GM19468 (cell line): ENCODE data around the gene ASCC2.
"Not testable (repeated sequence)": the region's sequence is repeated elsewhere in the genome, so short reads cannot be mapped to it uniquely, and the experiment has no call there.

Source experiments
- ATAC-seq: cut with Tn5 transposase; IDR thresholded peaks from one replicate; pipeline ENCODE4 v1.9.1; 2021; ENCODE audit warnings: mild to moderate bottlenecking, moderate library complexity, moderate number of reproducible peaks; ENCODE audit not compliant: unreplicated experiment; ENCODE audit errors: extremely low read depth

ASCC2 gene

DNA sequence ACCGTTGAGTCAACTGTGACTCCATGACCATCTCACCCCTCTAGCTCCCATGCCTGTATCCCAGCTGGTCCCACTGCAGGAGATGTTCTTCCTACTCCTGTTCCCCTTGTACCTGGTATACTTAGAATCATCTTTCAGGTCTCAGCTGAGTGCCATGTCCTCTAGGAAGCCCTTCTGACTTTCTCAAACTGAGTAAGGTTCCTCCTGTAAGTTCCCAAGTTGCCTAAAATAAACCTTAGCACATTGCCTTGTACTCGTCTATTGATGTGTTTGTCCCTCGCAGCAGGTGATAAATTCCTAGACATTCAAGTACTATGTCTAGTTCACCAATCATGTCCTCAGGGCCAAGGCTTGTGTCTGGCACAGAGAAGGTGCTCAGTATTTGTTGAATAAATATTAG, 18.4 kb upstream of the ASCC2 start:
- ATAC-seq, result no peak

DNA sequence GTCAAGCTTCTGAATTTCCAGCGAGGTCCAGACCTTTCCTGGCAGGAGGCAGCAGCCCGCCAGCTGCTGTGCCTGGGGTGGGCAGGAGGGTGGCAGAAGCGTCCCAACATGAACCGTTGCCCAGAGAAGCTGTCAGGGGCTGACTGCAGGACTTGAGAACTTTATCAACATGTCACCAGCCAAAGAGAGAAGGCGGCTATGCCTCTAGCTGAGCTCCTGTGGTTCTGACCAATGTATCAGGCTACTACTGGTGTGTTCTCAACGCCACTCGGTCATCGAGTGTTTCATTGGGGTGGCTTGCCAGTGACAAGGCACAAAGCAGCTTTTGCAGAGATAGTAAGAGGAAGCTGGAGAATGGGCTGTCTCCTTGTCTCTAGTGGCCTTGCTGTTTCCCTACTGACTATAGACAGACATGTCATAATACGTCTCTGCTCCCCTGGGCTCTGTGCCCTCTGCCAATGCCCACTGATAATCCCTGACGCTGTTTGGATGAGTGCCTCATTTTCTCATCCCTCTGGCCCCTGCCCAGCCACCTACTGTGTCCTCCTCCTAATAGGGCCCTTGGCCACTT, 17.6 kb upstream of the ASCC2 start:
- no peak for ATAC-seq

DNA sequence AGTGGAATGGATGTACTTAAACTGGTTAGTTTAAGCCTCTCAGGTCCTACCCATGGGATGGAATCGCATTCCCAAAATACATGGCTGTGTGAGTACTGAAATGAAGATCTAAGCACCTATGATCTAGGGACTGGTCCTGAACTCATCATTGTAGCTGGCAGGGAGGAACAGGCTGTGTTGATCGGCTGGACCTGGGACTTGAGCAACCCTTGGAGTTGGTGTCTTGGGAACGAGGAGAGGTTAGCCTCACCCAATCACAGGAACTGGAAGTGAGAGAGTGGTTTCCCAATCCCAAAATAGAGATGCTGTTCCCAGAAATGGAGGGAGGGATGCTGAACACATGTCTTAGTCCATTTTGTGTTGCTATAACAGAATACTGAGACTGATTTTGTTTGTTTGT, 16.4 kb upstream of the ASCC2 start:
- no peak for ATAC-seq

DNA sequence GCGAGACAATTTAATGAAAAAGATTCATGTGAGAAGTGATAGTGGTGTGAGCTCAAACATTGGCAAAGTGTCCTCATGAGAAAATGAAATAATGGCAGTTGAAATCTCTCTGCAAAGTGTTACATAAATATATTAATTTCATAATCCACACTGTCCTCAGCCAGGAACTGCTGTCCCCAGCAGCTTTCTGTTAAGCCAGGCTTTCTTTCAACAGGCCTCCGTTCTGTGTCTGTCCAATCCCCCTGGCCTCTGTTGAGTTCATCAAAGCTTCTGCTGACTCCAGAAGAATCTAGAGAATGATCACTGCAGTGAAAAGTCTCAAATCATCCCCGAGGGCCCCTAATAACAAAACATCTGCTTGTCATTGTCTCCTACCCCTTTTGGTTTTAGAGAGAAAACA, 10.0 kb upstream of the ASCC2 start:
- no peak for ATAC-seq

DNA sequence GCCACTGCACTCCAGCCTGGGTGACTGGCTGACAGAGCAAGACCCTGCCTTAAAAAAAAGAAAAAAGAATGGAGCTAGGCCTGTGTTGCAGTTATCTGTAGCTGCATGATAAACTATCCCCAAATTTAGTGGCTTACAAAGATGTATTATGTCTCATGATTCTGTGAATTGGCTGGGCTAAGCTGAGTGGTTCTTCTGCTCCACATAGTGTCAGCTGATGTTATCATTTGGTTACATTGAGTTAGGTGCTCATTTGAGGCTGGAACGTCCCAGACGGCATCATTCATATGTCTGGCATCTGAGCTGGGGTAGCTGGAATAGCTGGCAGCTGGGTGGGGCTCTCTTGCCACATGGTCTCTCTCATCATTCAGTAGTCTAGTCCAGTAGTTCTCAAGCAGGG, 8.2 kb upstream of the ASCC2 start:
- no peak for ATAC-seq

DNA sequence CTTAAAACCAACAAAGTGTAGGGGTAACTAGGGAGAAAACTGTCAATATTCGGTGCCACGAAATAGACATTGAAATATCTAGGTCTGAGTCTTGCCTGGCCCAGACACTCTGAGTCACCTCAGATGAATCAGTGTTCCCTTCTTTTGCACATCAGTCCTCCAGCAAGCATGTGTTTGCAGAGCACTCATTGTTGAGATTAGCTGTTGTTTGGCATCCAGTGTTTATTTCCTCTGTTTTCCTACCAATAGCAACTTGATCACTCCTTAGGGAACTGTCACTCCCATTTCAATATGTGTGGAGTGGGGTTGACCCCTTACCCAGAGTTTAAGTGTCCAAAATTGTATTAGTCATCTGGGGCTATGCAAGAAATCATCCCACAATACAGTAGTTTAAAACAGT, 4.7 kb upstream of the ASCC2 start:
- ATAC-seq, result no peak

DNA sequence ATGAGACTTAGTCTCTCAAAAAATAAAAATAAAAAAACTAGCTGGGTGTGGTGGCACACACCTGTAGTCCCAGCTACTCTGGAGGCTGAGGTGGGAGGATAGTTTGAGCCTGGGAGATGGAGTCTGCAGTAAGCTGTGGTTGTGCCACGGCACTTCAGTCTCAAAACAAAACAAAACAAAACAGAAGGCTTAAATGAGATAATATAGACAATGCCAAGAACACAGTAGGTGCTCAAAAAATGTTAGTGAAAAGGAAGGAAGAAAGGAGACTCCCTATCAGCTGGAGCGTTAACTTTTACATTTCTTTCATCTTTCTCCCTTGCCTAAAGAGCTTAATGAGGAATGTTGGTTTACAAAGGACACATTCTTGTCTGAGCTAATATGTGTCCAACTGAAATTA, 4.1 kb upstream of the ASCC2 start:
- ATAC-seq, result no peak

DNA sequence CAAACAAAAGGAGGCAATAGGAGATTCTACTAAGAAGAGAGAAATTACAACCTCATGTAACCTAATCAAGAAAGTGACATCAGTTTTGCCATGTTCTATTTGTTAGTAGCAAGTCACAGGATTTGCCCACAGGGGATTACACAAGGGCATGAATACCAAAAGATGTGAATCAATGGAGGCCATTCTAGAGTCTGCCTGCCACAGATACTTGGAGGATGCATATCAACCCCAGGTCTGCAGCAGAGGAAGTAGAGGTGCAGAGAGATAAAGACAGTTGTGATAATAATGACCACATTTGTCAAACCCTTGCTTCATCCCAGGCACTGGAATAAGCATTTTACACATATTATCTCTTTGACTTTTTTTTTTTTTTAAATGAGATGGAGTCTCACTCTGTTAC, 2.4 kb upstream of the ASCC2 start:
- ATAC-seq, result no peak

DNA sequence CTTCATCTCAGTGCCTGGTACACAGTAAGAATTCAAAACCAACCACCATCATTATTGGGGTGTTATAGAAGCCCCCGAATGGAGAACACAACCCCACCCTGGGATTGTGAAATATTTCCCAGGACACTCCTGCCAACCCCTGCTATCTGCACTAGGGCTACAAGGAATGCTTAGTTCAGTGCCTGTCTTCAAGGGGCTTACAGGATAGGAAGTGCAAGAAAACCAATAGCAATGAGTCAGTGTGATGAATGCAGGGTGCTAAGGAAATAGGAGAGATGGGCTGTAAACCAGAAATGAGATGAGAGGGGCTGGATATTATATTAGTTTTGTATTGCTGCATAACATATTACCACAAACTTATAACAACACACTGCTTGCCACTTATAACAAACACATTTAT, 965 bp upstream of the ASCC2 start:
- no peak for ATAC-seq

DNA sequence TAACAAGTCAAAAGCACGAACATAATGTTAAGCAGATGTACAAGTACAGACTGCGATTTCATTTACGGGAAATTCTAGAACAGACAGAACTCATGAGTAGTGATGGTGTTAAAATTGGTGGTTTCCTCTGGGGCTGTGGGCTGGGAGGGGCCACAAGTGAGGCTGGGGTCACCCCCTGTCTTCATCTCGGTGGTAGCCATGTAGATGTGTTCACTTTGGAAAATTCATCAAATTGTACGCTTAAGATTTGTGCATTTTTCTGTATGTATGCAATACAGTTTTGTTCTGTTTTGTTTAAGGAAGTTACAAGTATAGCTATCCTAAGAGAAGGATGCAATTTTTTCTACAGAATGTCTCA, 504 bp upstream of the ASCC2 start:
- ATAC-seq, result no peak

DNA sequence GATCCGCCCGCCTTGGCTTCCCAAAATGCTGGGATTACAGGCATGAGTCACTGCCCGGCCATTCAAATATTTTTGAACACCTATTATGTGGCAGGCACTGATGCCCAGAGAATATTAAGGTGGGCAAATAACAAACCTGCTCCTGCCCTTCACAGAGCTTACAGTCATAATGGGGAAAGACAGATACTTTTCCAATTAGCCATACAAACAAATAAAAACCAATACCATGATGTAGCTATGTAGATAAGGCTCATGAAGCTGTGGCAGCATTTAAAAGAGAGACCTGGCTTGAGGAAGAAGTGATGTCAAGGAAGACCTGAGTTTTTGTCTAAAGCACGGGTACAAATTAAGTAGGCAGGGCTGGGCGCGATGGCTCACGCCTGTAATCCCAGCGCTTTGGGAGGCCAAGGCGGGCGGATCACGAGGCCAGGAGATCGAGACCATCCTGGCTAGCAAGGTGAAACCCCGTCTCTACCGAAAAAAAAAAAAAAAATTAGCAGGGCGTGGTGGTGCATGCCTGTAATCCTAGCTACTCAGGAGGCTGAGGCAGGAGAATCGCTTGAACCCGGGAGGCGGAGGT, 1.2 kb downstream of the ASCC2 start:
- not testable (repeated sequence) for ATAC-seq

DNA sequence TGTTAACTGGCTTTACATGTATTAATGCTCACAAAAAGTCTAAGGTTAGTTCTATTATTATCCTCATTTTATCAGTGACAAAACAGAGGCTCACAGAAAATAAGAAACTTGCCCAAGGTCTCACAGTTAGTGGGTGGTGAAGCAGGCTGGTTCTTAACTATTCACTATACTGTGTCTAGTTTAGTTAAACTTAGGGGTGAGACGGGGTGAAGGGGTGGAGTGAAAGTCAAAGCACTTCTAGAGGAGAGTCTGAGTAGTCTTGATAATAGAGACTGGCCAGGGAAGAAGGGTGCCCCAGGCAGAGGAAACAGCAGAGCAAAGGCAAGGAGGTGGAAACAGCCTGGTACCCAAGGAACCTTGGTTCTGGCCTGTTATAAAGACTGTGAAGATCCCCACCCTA, 4.0 kb downstream of the ASCC2 start:
- no peak for ATAC-seq

DNA sequence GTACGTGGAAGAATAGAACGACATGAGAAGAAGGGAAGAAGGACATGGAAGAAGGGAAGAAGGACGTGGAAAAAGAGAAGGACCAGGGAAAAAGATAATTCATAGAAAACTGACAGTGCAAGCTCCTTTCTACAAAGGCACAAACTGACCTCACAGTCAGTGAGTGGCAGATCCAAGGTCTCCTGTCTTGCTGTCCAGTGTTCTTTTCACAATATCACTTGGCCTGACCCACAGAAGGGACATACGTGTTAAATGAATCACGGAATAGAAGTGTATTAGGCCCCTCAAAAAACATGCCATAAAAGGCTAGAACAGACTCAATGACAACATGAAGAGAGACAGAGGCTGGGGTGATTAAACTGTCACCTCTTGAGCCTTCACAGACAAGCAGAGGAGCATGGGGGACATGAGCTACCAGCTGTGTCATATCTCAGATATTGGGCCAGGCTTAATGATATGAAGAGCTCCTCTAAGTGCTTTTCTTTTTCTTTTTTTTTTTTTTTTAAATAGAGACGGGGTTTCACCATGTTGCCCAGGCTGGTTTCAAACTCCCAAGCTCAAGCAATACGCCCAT, 4.6 kb downstream of the ASCC2 start:
- ATAC-seq, result no peak

DNA sequence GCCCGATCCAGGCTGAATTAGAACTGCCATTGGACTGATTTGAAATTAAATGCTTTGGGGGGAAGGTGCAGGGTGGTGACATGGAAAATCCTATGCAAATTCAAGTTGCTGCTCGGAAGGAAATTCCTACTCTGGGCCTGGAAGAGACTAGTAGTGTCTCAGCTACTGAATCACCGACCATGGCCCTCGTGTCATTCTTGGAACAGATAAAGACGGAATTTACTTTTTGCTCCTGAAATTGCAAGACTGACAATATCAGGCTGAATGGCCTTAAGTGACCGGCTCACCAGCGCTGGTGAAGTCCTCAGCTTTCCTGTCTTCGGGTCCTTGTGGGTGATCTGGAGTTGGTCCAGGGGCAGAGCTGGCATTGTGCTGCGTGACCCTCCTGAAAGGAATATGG, 6.1 kb downstream of the ASCC2 start:
- ATAC-seq, result no peak

DNA sequence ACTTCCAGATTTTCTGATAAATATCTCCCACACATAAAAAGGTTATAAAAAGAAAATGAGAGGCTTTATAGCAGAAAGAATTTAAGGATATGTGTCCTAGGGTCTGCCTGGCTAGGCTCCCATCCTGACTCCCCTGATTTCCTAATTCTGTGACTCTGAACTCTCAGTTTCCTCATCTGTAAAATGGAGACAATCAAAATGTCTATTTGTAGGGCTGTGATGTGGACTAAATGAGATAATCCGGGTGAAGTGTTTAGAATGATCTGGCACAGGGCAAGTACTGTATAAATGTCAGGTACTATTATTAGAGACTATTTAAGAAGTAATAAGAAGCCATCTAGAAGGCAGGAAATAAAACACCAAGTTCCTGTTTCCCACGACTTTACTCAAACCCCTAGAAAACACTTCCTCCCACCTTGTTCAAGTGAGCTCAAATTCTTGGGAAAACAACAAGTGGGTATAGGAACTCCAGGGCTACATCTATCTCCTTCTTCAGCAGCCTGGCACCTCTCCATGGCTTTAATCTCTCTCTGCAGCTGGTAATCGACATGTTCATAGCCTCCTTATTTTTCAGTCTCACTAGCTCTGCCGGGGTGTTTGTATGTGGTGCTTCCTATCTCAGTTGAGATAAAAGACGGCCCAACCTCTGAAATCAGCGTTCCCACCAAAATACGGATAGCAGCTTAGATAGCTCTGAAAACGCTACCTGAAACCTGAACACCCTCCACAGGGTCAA, 6.7 kb downstream of the ASCC2 start:
- no peak for ATAC-seq

DNA sequence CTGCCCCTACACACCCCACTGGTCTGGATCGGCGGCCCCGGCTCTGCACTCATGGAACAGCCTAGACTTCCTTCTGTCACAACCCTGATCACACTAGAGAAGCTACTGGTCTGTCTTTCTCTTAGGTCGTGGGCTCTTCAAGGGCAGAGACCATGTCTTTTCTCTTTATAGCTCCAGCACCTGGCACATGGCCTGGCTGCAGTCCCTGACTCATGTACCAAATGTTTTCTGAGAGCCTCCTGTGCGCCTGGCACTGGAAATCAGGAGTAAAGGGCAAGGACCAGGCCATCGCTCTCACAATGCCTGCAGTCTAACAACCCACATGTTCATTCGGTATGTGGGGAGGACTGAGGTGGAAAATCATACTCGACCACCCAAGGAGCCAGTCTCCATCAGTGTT, 7.5 kb downstream of the ASCC2 start:
- no peak for ATAC-seq

DNA sequence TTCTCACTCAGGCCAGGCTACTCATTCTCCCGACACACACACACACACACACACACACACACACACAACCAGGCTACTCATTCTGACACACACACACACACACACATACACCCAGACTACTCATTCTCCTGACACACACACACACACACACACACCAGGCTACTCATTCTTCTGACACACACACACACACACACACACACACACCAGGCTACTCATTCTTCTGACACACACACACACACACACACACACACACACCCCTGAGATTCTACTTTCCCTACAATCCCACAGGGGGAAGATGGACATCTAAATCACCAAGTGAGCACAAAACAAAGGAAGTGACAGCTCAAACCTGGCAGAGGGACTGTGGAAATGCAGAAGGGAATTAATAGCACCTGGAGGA, 10.3 kb downstream of the ASCC2 start:
- not testable (repeated sequence) for ATAC-seq

DNA sequence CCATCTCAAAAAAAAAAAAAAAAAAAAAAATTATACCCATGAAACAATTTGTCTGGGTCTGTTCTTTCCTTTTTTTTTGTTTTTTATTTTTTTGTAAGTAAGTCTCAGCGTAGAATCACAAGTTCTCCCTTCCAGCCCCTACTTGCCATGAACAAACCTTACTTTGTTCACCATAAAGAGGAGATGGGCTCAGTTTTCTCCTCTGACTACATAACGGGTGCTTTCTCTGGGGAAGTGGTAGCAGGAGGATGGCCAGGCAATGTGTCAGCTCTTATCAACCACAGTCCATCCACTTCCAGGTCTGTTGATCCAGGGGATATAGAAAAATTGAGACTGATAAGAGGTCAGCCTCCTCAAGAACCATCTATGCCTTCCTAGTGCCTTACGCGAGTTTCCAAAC, 11.0 kb downstream of the ASCC2 start:
- ATAC-seq, result no peak

DNA sequence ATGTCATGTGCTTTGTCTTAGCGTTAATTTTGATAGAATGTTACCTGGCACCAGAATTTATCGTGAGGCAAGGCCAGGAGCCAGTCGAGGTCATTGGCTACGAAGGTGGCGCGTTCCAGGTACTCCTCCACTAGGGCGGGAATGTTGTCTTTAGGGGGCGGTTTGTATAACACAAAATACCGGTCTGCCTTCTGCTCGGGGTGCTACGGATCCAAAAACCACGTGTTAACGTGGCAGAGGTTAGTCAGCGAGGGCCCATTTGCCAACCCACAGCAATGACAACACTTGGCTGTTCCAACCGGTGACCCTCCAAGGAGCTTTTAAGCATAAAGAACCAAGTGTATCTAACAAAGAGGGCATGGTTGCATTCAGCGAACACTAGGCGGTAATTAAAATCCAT, 12.5 kb downstream of the ASCC2 start:
- ATAC-seq, result no peak

DNA sequence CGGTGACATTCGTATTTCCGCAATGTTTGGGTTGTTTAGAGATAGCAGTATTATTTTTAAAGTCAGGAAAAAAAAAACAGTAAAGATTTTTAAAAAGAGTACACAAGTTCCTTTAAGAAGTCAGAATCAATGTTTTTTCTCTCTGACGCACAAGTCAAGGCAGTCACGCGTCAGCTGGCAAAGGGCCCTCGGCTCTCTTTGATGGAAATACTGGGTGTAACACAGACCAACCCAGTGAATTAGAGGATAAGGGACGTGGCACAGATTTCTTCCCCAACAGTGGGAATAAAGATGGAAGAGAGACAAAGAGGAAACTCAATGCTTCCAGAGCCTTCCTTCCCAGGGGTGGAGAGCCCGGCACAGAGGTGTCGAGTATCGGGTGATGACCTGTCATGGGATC, 13.4 kb downstream of the ASCC2 start:
- ATAC-seq, result no peak

DNA sequence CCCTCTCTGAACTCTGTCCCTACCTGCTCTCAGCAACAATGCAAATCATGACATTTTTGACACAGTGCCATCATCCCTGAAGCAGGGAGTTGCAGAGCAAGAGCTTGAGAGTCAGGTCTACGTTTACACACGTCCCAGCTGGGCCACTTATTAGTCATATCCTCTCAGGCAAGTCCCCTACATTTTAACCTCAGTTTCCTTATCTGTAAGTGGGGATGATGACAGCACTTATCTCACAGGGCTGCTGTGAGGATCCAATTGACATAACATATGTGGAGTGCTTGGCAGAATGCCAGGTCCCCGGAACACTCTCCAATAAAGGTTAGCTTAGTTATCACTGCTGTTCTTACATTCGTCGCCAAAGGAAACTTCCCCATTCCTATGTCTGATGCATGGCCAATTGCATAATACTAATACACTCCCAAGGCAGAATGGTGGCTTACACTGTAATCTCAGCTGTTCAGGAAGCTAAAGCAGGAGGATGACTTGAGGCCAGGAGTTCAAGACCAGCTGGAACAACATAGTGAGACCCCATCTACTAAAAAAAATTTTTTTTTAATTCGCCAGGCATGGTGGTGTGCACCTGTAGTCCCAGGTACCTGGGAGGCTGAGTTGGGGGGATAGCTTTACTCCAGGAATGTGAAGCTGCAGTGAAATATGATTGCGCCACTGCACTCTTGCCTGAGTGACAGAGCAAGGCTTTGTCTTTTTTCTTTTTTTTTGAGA, 16.6 kb downstream of the ASCC2 start:
- no peak for ATAC-seq
